Activated CD8-positive, alpha-beta memory T cell treated with anti-CD3 and anti-CD28 coated beads, Interleukin-2, amount 50 U/mL, for 24 hours (primary cell): ENCODE measurements around the gene SSTR5.
"Not testable (repeated sequence)": the region's sequence is repeated elsewhere in the genome, so short reads cannot be mapped to it uniquely, and the experiment has no call there.

Experiments
- DNase-seq: peaks from one replicate; pipeline ENCODE4 v3.0.0-alpha.2; 2020; ENCODE audit errors: extremely low read depth

SSTR5 gene

DNA sequence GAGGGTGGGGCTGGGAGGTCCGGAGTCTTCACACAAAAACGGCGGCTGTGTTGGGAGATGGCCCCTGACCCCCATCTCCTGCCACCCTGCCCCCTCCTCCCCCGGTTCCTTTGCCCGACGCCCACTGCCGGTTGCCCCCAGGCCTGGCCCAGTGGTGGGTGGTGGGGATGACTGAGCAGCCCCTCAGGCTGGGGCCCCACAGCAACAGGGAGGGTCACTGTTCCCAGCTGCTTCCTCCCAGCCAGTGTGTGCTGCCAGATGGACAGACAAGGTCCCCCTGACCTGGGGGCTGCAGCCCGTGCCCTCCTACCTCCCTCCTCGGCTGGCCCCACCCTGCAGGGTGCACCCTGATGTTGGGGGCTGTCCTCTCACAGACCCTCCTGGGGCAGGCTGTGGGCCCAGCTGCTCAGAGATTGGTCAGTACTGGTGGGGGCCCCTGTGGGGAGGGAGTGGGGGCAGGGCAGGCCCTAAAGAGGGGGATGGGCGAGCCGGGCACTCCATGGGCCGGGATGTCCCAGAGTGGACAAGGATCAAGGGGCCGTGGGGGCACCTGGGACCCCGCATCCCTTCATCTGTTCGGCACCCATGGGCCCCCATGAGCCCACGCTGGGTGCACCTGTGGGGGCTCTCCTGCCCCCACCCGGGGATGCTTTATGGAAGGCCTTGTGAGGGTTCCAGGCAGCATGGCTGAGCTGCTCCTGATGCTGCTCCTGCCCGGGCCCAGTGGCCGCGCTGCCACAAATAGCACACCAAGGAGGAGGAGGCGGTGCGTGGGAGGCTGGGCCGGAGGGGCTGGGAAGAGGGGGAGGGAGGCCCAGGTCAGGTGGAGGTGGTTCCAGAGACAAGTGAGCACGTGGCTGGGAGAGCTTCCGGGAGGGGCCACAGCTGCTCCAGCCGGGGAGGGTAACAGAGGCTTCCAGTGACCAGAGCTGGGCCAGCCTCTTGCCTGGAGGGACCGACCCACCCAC, 18.4 kb downstream of the SSTR5 start:
- no peak for DNase-seq

DNA sequence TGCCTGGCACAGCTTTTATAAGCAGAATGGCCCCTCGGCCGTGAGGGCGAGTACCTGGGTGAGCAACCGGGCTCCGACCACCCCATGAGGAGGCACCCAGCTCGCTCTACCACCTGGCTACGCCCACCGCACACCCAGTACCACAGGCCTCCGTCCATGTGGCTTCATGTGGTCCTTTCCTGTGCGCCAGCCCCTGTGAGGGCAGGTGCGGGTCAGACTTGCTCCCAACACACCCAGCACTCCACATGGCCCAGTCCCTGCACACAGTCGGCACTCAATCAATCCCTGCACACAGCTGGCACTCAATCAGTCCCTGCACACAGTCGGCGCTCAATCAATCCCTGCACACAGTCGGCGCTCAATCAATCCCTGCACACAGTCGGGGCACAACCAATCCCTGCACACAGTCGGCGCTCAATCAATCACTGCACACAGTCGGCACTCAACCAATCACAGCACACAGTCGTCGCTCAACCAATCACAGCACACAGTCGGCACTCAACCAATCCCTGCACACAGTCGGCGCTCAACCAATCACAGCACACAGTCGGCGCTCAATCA, 19.5 kb downstream of the SSTR5 start:
- DNase-seq: no peak

DNA sequence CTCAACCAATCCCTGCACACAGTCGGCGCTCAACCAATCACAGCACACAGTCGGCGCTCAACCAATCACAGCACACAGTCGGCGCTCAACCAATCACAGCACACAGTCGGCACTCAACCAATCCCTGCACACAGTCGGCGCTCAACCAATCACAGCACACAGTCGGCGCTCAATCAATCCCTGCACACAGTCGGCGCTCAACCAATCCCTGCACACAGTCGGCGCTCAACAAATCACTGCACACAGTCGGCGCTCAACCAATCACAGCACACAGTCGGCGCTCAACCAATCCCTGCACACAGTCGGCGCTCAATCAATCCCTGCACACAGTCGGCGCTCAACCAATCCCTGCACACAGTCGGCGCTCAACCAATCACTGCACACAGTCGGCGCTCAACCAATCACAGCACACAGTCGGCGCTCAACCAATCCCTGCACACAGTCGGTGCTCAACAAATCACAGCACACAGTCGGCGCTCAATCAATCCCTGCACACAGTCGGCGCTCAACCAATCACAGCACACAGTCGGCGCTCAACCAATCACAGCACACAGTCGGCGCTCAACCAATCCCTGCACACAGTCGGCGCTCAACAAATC, 20.2 kb downstream of the SSTR5 start:
- DNase-seq: not testable (repeated sequence)

DNA sequence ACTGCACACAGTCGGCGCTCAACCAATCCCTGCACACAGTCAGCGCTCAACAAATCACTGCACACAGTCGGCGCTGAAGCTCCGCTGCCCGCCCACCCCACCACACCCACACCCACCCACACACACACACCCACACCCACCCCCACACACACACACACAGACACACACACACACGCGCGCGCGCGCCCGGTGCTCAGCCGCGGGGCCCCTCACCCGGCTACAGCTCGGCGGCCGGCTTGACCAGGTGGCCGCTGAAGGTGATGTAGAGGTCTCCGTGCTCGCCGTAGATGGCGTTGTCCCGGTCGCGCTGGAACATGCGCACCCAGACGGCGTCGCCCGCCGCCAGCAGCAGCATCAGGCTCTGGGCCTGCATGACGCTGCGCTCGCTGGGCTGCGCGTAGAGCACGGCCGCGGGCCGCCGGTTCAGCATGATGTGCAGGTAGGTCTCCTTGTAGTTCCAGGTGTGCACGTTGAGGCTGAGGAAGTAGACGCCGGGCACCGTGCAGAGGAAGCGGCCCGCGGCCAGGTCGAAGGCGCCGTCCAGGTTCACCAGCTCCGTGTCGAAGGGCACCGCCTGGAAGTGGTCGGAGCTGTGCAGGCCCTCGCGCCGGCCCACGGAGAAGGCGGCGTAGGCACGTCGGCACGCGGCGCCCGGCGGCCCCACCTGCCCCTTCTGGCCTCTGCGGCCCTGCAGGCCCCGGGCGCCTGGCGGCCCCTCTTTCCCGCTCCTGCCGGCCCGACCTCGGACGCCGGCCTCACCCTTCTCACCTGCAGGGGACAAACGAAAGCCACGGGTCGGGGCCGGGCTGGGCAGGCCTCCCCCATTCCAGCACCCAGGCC, 21.0 kb downstream of the SSTR5 start:
- no peak for DNase-seq

DNA sequence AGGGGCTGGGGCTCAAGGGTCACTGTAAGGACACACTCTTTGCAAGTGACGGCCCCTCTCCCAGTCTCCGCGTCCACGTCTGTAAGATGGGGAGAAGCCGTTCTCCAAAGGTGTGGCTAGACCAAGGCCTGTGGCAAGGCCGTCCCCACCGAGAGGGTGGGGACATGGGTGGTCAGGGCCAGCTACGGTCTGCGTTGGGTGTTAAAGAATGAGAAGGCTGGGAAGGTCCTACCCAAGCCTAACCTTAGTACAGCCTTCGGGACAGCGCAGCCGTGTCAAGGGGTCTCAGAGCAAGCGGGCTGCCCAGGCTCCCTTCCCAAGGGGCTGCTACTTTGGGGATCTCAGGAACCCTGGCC, 21.6 kb downstream of the SSTR5 start:
- DNase-seq: no peak

DNA sequence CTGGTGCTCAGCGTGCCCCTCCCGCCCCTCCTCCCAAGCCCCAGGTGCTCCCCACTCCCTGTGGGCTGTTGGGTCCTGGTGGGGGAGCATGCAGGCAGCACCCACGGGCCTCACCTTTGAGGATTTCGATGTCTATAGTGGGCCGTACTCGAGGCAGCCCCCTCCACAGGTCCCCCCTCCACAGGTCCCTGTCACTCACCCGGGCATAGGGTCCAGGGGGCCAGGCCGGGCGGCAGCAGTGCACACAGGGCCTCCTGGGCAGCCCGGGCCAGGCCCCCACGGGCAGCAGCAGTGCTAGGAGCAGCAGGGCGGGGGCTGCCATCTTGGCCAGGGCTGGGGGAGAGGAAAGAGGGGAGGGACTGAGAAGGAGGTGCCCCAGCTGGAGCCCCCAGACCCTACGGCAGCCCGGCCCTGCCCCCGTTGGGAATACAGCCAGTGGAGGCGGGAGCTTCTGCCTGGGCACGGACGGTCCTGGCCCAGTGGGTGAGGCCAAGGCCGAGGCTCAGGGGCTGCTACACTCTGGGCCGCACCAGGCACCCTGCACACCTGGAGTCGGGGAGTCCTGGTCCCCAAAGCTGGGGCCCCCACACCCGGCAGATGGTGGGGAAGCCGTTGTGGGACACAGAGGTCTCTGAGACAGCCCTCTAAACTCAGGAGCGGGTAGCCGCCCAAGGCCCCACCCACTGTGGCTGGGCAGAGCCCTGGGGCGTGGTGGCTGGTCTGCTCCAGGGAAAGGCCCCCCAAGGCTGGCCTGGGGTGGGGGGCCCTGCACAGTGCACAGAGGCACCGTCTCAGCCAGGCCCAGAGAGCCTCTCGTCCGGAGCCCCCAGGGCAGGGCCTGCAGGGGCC, 22.3 kb downstream of the SSTR5 start:
- no peak for DNase-seq

DNA sequence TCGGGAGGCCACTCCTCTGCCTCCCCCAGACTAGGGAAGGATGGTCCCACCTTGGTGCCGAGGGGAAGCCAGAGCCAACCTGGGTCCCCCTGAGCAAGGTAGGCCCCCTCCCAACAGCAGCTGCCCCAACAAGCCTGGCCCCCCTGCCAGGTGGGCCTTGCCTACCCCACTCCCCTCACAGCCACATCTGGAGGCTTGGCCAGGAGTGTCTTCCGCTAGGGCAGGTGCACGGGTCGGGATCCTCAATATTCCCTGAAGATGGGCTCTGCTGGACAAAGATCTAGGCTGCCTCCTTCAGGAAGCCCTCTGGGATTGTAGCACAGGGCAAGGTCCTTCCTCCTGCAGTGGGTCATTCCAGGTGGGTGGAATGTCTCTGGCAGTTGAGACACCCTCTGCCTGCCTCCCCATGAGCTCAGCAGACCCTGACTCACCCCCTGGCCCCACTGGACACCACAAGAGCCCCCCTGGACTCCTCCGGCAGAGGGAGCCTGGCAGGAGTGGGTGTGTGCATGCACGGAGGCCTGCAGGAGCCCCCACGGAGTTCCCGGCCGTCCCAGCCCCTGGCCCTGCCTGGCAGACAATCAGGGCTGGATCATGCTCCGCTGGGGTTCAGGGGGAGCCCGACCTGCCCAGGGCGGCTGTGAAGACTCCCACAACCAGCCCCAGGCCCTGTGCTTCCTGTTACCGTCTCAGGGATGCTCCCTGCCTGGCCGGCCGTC, 23.1 kb downstream of the SSTR5 start:
- no peak for DNase-seq

DNA sequence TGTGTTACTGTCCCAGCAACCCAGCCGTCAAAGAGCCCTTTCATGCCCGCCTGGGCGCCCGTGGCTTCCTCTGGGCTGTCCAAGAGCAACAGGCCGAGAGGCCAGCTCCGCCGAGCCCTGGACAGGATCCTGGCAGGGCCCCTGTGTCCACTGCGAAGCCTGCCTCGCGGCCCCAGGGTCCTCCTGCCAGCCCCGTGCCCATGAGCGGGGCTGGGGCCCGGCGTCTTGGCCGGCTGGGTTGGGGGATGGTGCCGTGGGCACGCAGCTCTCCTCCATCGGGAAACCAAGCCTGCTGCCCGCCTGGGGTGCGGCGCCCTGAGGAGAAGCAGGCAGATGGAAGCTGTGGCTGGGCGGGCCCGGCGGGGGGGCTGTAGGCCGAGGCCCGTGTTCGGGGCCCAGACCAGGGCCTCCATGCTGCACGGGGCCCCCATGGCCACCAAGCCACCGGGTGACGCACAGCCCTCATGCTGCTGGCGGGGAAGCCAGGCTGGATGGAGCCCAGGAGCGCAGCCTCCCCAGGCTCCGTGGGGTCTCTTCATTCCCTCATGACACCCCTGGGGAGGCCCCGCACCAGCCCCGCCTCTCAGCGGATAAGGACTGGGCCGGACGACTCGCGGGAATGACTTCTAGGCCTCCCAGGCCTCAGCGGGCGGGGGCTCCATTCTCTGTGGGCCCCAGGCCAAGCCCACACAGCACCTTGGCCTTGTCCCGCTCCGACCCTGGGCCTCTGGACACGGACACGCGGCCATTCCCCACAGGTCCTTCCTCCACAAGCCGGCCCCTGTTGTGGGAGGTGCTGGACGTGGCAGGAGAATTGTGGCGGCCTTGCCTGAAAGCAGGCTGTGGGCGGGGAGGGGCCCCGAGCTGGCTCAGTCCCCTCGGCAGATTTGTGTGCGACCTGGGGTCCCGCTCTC, 23.9 kb downstream of the SSTR5 start, which contains the start of gene C1QTNF8:
TSS of gene C1QTNF8 (minus strand) at position 76 of the 914 bp plus-strand sequence. CDS start 1,322 bp downstream, outside the sequence.
- DNase-seq: no peak

DNA sequence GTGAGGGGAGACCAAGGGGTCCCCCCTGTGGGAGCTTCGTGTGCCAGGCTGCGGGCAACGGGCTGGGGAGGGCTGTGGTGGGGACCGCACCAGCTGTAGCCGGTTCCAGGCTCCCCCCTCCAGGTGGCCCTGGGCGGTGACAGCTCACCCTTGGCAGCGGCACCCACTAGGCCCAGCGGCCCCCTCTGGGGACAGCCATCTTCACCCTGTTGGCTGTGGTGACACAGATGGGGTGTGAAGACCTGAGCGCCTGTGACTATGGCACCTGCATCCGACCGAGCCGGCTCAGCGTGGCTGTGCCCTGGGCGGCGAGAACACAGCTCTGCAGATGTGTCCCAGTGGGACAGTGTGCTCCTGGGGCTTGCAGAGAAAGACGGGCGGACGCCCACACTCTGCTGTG, 24.6 kb downstream of the SSTR5 start:
- DNase-seq: no peak

DNA sequence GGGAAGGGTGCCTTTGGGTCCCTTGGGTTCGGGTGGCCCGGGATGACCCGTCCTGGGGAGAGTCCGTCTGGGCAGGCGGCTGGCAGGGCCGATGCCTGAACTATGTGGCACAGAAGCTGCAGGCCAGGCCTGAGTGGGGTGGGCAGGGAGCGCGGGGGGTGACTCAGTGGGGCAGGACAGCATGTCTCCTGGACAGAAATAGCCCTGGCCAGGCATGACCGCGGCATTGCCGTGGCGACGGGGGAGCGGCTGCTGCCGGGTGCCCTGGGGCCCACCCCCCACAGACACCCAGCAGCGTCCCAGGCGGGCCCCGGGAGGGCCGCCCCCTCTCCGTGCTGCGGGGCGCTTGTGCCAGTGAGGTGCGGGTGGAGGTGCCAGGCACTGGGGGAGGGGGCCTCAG, 25.3 kb downstream of the SSTR5 start:
- DNase-seq: no peak

DNA sequence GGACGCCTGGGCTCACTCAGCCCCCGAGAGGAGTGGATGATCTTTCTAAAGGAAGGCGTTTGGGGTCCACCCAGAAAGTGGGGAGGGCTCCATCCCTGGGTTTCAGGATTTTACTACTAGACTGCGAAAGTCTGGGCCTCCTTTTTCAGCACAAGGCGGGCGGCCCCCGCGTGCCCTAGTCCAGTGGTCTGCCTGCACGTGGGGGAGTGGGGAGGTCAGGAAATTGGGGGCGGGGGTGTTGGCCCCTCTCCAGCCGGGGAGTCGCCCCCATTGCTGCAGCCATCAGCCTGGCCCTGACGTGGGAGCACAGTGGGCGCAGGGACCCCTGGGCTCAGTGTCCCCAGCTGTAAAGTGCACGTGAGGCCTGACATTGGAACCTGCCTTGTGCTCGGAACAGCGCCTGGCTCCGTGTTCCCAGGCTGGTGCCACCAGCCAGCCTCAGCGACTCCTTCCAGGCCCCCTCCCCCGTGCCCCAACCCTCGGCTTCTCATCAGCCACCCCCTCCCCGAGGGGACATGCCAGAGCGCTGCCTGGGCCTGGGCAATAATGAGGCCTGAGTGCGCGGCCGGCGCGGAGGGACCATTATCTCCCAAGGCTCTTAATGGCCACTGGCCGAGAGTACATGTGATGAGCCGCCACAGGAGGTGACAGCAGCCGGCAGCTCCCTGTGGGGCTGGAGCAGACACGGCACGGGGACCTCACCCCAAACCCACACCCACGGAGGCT, 25.9 kb downstream of the SSTR5 start:
- no peak for DNase-seq

DNA sequence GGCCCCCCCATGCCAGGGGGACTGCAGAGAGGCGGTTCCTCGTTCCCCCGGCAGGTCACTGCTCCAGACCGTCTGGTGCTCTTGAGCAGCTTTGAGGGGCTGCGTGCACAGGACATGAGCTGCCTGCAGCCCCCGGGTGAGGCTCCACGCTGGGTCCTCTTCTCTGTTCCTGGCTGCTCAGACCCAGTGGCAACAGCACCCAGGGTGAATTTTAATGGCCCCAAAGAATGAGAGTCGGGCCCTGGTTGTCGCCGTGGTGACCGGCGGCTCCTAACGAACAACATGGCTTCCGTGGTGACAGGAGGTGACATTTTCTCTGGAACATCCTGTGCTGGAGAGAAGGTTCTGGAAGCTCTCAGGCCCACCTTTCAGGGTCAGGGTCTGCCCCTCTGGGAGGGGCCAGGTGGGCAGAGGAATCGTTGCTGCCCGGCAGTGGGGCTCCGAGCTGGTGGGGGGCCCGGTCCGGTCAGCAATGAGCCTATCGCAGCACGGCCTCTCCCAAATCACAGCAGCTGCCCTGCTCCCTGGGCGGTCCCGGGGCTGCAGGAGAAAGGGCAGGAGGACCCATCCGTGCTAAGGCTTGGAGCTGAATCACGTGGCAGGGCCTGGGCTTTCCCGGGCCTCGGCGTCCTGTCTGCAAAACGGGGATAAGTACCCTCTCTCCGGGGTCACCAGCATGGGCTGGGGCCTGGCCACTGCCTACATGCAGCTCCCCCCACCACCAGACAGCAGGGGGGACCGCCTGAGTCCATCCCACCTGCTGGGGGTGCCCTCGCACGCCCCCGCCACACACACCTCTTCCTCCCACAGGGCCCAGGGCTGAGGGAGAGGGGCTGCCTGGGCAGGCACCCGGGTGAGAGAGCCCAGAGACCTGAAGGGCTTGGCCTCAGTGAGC, 26.9 kb downstream of the SSTR5 start:
- DNase-seq: no peak

DNA sequence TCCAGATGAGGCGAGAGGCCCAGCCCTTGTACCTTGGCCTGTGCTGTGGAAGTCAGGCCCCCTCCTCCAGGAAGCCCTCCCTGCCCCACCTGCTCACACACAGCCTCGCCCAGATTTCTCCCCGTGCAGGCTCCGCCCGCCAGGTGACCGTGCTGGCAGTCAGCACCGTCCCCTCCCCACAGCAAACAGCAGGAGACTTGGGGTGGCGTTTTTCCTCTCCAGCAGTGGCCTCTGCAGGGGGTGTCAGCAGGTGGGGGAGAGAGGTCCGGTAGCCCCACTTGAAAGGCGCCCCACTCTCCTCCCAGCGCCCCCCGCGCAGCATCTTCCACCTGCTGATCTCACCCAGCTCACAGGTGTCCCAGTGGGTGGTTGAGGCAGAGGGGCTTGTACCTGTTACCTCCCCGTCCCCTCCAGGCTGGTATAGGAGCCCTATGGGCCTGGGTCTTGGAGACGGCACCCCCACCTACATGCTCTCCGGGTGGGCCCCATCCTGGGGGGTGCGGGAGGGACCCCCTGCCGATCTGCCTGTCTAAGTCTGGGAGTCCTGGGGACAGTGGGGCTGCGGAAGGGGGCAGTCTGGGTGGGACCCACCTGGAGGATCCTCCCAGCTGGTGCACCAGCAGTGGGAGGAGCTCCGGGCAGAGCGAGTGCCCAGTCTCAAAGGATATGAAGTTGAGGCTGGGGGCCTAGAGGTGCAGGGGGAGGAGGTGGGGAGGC, 27.7 kb downstream of the SSTR5 start:
- DNase-seq: no peak

DNA sequence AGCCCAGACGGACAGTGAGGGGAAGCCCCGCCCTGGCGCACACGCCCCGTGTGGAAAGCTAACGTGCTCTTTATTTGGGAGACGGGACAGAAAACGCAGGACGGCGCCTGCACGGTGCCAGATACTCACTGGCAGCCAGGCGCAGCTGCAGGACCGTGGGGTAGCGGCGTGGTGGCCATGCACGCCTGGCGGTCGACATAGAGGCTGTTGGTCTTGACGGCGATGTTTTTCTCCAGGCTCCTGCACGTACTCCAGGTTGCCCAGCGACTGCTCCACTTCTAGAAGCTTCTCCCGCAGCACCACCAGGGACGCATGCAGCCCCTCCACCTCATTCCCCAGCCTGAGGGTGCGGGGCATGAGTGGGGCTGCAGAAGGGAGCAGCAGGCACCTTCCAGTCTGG, 28.6 kb downstream of the SSTR5 start:
- DNase-seq: no peak

DNA sequence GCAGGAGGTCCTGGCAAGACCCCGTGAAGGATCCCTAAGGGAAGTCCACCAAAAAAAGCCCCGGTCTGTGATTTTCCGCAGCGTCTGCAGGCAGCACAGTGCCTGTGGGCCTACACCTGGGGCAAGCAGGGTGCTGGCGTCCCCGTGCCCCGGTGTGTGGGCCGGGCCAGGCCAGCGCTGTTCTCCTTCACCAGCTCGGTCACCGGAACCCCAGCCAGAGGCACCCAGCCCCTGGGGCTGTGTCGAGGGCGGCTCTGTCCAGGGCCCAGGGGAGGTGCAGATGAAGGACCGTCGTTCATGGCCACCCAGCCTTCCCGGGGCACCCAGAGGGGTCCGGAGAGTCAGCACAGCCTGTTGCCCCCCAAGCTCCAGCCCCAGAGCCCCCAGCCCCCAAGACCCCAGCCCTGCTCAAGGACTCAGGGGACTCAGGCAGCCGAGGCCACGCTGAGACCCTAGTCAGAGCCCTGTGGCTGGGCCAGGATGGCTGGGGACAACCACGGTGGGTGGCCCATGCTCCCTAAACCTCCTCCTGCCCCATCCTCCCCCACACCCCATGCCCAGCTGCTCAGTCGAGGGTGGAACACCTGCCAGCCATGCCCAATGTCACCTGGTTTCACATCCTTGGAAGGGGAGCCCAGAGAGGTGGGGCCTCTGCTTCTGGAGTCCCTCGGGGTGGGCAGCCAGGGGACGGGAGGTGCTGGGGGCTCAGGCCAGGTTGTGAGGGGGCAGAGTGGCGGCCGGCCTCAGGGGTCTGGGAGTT, 29.2 kb downstream of the SSTR5 start:
- no peak for DNase-seq

DNA sequence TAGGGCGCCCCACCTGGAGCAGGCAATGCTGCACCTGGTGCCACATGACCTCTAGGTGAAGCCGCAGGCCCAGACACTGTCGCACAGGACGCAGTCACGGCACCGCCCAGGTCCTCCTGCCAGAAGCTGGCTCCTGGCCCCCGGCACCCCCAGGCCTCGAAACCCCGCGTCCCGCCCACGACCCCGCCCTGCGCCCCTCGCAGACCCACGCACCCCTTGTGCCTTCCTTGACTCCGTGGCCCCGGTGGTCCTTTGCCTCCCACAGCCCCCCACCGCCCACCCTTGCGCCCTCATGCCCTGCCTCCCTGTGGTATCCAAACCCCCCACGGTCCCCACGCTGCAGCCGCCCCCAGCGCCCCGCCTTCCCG, 29.8 kb downstream of the SSTR5 start:
- no peak for DNase-seq
